Measurements from ENCODE around the gene RFX1. TPM values are rescaled to one million over a fixed set of nuclear protein-coding genes. Genes with fewer than 3 reads are reported as not detected.
"Not testable (repeated sequence)": the region's sequence is repeated elsewhere in the genome, so short reads cannot be mapped to it uniquely, and the experiment has no call there.

Gene RFX1
- total and polyA plus RNA-seq, 7 donors, result 1.6 to 7.9 (median 2.1) TPM

DNA sequence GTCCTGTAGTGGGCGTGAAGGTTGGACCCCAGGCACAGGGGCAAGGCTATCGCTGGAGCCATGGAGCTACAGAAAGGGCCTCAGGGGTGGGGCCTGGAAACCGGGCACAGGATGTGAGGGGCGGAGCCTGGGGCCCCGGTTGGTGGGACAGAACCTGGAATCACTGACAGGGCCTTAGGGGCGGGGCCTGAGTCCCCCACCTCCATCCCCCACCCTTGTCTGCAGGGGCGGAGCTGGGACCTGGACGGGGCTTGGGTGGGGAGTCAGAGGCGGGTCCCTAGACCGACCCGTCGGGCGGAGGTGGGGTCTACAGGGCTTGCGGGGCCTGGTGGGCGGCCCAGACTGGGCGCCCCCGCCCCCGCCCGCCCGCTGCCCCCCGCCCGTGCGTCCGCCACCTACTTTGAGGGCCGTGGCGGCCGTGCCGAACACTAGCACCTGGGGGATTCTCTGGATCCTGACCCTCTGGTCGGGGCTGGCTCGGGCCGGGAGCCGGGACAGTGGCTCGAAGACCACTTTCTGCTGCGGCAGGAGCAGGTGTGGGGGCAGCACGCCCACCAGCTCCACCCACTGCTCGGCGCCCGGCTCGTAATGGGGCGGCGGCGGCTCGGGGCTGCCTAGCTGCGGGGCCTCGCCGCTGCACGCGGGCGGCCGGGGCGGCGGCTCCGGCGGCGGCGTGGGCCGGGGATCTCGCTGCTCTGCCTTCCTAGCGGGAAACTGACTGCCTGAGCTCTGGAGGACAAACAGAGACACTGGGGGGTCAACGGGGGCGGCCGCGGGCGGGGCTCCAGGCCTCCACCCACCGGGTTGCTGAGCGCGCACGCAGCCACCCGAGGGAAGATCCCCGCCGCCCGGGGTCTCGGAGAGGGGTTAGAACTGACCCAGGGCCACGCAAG lies 27.5 kb downstream of the RFX1 start:
- intact Hi-C loops (cut with DNase I), result no loop called here
- peak overlapping the region; percentile 57 to 65 (median 61) for H3K27ac ChIP-seq
- H3K4me1 ChIP-seq, result peaks cover 0 to 19% (median 17%) of the 10 kb centered on the region in 4 donors
- H3K36me3 ChIP-seq, result peaks cover 0 to 28% (median 0%) of the 10 kb centered on the region in 4 donors
- H3K9me3 ChIP-seq, result no peaks in the 10 kb centered on the region
- WGBS, 2 donors, result 9 to 13% methylated on average over 74 of the region's 74 CpGs
- H3K27me3 ChIP-seq, result no peaks in the 10 kb centered on the region
- TF ChIP-seq POLR2AphosphoS5 (IDR thresholded peaks at IDR 0.05) (peak in 3 of 4 donors; percentile 6 to 34 (median 31)), EP300 (IDR thresholded peaks at IDR 0.05) (no peak)
- H3K4me3 ChIP-seq, result peak overlapping the region; percentile 30 to 61 (median 50)
- DNase-seq, result peak; percentile 94

DNA sequence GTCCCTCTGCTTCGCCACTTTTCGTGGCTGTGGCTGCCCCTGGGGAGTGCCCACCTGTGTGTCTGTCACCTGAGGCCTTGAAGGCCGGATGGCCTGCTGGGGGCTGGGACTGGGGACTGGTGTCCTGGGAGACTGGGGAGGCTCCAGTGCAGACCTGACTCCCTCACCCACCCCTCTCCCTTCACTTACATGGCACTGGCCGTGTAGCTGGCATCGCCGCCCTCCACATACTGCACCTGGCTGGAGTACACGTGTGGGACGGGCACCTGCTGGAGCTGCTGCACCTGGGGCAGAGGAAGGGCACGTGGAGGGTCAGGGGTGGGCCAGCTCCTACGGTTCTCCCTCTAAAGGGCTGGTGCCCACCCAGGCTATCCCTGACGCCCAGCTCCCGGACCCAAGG lies 28.3 kb downstream of the RFX1 start:
- Histone ChIP-seq H3K36me3 (peaks cover 0 to 32% (median 5%) of the 10 kb centered on the region in 4 donors), H3K4me3 (no peak overlapping the region)

DNA sequence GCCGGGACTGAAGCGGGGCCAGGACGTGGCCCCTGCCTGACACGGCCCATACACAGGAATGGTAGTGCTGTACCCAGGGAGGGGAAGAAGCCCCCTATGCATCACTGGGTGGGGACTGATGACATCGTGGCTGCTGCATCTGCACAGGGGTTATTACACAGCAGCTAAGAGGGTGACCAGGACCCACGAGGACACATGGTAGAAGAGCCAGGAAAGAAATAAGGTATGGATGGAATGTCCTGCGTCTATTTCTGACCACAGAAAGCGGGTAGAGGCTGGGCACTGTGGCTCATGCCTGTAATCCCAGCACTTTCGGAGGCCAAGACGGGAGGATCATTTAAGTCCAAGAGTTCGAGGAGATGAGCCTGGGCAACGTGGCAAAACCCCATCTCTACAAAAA lies 29.7 kb downstream of the RFX1 start:
- no peak for DNase-seq
- Histone ChIP-seq H3K36me3 (peaks cover 0 to 35% (median 11%) of the 10 kb centered on the region in 4 donors), H3K27me3 (no peaks in the 10 kb centered on the region), H3K4me3 (no peak overlapping the region), H3K4me1 (peaks cover 0 to 19% (median 17%) of the 10 kb centered on the region in 4 donors), H3K9me3 (no peaks in the 10 kb centered on the region), H3K27ac (no peak overlapping the region)
- TF ChIP-seq EP300 (IDR thresholded peaks at IDR 0.05), result no peak
- TF ChIP-seq, protein P1, sequence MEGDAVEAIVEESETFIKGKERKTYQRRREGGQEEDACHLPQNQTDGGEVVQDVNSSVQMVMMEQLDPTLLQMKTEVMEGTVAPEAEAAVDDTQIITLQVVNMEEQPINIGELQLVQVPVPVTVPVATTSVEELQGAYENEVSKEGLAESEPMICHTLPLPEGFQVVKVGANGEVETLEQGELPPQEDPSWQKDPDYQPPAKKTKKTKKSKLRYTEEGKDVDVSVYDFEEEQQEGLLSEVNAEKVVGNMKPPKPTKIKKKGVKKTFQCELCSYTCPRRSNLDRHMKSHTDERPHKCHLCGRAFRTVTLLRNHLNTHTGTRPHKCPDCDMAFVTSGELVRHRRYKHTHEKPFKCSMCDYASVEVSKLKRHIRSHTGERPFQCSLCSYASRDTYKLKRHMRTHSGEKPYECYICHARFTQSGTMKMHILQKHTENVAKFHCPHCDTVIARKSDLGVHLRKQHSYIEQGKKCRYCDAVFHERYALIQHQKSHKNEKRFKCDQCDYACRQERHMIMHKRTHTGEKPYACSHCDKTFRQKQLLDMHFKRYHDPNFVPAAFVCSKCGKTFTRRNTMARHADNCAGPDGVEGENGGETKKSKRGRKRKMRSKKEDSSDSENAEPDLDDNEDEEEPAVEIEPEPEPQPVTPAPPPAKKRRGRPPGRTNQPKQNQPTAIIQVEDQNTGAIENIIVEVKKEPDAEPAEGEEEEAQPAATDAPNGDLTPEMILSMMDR (IDR thresholded peaks at IDR 0.05), result no peak
- no peak for TF ChIP-seq POLR2AphosphoS5 (IDR thresholded peaks at IDR 0.05)
- no peak for TF ChIP-seq POLR2A (IDR thresholded peaks at IDR 0.05)
- 92 to 93% methylated on average over 12 of the region's 12 CpGs for WGBS, 2 donors
- intact Hi-C loops (cut with DNase I), result no loop called here

More for the DNA sequence above, 28.3 kb downstream of the RFX1 start:
- no peaks in the 10 kb centered on the region for H3K27me3 ChIP-seq
- no peaks in the 10 kb centered on the region for H3K9me3 ChIP-seq
- H3K4me1 ChIP-seq, result peaks cover 0 to 19% (median 17%) of the 10 kb centered on the region in 4 donors
- no peak for DNase-seq
- intact Hi-C loops (cut with DNase I), result no loop called here
- H3K27ac ChIP-seq, result peak overlapping the region; percentile 57 to 65 (median 61)
- TF ChIP-seq, protein P1 (IDR thresholded peaks at IDR 0.05), result no peak
- TF ChIP-seq POLR2AphosphoS5 (IDR thresholded peaks at IDR 0.05) (no peak), EP300 (IDR thresholded peaks at IDR 0.05) (no peak)
- WGBS, 2 donors, result 82 to 86% methylated on average over 12 of the region's 12 CpGs

DNA sequence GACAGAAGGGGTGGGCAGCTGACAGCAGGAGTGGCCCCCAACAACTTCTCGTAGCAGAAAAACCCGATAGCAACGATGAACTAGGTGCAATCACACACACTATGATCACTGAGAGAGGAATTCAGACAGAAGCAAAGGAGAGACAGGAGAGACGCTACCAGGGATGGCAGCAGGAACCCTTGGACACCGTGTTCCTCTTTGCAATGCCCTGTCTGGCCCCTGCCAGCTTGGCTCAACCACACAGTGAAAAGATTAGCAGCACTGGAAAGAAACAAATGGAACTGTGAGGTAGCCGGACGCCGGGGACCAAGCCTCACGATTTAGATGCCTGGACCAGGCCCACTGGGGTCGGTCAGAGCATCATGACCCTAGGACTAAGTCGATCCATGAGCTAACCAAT lies 30.2 kb downstream of the RFX1 start:
- H3K36me3 ChIP-seq, result peaks cover 0 to 40% (median 14%) of the 10 kb centered on the region in 4 donors
- no peak for DNase-seq
- no peak for TF ChIP-seq EP300 (IDR thresholded peaks at IDR 0.05)
- TF ChIP-seq POLR2AphosphoS5 (IDR thresholded peaks at IDR 0.05), result no peak
- TF ChIP-seq POLR2A (IDR thresholded peaks at IDR 0.05), result no peak
- TF ChIP-seq, protein P1 (IDR thresholded peaks at IDR 0.05), result no peak

GRCh38 chr19:13974073-13974472 lies 32.0 kb downstream of the RFX1 start:
- DNase-seq, result no peak
- Histone ChIP-seq H3K36me3 (peaks cover 7 to 55% (median 20%) of the 10 kb centered on the region in 4 donors), H3K4me3 (no peak overlapping the region), H3K9me3 (no peaks in the 10 kb centered on the region), H3K27me3 (no peaks in the 10 kb centered on the region), H3K27ac (no peak overlapping the region), H3K4me1 (peaks cover 0 to 12% (median 11%) of the 10 kb centered on the region in 4 donors)
- TF ChIP-seq, protein P1 (IDR thresholded peaks at IDR 0.05), result no peak
- TF ChIP-seq POLR2AphosphoS5 (IDR thresholded peaks at IDR 0.05) (no peak), POLR2A (IDR thresholded peaks at IDR 0.05) (no peak), EP300 (IDR thresholded peaks at IDR 0.05) (no peak)
- intact Hi-C loops (cut with DNase I), result no loop called here
- WGBS, 2 donors, result 62 to 67% methylated on average over 12 of the region's 12 CpGs

More for the DNA sequence above, 30.2 kb downstream of the RFX1 start:
- 93 to 94% methylated on average over 11 of the region's 11 CpGs for WGBS, 2 donors
- Histone ChIP-seq H3K9me3 (no peaks in the 10 kb centered on the region), H3K27ac (no peak overlapping the region), H3K4me3 (no peak overlapping the region), H3K4me1 (peaks cover 0 to 19% (median 17%) of the 10 kb centered on the region in 4 donors), H3K27me3 (no peaks in the 10 kb centered on the region)
- intact Hi-C loops (cut with DNase I), result no loop called here

DNA sequence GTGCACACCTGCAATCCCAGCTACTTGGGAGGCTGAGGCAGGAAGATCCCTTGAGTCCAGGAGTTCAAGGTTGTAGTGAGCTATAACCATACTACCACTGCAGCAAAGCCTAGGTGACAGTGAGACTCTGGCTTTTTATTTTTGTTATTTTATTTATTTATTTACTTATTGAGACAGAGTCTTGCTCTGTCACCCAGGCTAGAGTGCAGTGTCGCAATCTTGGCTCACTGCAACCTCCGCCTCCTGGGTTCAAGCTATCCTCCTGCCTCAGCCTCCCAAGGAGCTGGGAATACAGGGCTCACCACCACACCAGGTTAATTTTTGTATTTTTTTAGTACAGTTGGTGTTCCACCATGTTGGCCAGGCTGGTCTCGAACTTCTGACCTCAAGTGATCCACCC lies 32.6 kb downstream of the RFX1 start:
- H3K27me3 ChIP-seq; H3K27ac ChIP-seq; H3K4me3 ChIP-seq; intact Hi-C loops (cut with DNase I); H3K4me1 ChIP-seq; H3K9me3 ChIP-seq; DNase-seq: not testable (repeated sequence)
- peaks cover 13 to 61% (median 25%) of the 10 kb centered on the region in 4 donors for H3K36me3 ChIP-seq
- 96 to 97% methylated on average over 3 of the region's 3 CpGs for WGBS, 2 donors
